GM15510 (cell line): Measurements from ENCODE around the gene CCDC181.

ENCODE experiments used
- POLR2A ChIP-seq: IDR thresholded peaks from 3 replicates; pipeline ENCODE4 v1.6.1; 2011; ENCODE audit warnings: borderline replicate concordance; ENCODE audit not compliant: insufficient read length; ENCODE audit errors: extremely low read depth

Gene CCDC181

DNA sequence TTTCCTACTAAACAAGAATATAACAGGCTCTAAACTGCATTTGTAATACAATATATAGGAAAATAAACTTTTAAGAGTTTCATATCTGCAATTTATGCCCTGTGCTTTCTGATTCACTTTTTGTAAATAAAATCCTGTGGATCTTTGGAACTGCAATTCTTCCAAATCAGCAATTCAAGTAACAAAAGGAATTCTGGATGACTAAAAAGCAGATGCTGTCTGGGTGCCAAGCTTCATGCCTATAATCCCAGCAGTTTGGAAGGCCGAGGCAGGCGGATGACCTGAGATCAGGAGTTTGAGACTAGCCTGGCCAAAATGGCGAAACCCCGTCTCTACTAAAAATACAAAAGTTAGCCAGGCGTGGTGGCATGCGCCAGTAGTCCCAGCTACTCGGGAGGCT, 66.0 kb downstream of the CCDC181 start:
- TF ChIP-seq POLR2A: no peak

DNA sequence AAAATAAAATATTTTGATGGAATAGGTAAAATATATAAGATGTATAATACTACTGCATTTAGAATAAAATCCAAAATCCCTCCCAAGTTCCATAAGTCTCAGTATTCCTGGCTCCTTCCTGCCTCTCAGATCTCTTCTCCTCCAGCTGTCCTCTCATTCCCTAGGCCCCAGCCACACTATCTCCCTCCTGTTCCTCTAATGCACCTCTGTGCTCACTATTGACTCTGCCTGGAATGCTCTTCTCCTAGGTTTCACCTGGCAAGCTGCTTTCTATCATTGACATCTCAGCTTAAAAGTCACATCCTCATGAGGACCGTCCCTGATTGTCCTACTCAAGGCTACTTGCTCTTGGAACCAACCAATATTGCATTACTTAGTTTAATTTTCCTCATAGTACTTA, 66.9 kb downstream of the CCDC181 start:
- no peak for TF ChIP-seq POLR2A

DNA sequence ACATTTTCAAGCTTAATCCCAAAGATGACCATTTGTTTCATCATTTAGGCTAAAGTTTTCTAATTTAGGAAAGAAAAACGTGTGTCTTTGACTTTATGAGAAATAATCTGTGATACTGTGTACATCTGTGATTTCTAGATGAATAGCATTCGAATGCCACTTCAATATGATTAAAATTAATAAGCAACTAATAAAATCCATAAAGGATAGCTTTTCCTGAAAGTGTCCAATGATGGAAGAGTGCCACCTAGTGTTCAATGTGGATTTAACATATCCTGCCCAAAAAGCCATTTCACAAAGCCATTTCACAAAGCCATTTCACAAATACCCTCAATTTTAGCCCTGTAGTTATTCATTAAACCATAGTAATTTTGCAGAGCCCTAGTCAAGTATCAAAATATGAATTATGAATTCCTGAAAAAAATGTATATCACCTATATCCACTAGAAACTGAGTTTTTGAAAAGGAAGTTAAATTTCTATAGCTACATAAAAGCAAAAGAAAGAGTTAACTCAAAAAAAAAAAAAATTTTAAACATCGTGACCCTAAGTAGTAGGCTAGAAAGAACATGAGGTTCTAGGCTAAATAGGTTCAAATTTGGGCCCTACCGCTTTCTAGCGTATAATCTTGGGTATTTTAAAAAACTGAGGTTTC, 78.8 kb downstream of the CCDC181 start:
- TF ChIP-seq POLR2A: no peak

GRCh38 chr1:169347688-169348382, 79.4 kb downstream of the CCDC181 start:
- no peak for TF ChIP-seq POLR2A

DNA sequence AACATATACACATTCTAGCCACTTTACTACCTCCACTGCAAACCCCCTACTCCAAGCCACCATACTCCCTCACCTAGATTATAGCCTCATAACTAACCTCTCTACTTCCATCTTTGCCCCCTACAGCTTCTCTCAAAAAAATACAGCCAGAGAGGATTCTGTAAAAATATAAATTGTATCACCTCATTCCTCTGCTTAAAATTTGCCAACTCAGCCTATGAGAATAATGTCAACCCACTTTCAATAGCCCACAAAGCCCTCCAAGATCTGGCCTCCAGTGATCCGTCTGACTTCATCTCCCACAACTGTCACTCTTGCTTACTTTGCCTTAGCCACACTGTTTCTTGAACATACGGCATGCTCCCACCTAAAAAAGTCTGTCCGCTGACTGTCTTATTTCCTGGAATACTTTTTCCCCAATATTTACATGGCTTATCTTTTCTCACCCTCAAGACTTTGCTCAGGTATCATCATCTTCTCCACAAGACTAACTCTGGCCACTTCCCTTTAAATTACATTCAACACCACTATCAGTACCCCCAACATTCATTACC, 81.2 kb downstream of the CCDC181 start:
- TF ChIP-seq POLR2A: no peak

DNA sequence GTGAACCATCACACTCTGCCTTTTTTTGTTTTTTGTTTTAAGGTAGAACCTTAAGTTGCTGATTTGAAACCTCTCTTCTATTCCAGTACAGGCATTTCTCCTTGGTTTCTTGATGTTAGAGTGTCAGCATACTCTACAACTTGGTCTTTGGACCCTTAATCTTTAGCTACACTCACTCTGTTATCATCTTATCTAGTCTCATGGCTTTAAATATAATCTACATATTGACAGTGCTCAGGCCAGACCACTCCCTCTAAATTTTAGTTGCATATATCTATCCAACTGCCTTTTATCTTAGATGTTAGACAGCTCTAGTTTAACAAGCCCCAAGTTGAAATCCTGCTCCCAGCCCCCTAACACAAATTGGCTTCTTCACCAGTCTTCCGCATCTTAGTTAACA, 81.8 kb downstream of the CCDC181 start:
- no peak for TF ChIP-seq POLR2A
